Measurements from ENCODE around the gene TTC27.

DNA sequence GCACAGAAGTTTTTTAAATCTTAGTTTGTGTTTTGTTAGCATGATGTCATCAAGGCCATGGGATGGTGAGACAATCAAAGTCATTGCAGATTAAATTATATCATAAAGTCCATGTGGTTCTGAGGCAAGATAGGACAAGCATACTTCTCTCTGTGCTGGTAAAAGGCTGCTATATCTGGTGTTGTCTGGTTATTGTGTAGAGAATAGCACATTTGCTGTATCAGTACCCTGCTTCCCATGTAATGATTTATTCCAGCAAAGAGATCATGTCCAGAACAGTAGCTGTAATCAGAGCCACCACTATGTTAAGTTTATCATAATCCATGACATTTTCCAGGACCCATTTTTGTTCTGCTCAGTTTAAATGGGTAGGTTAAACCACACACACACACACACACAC lies 123.0 kb downstream of the TTC27 start:
- TF ChIP-seq CTCF (IDR thresholded peaks at IDR 0.05) (no peak), POLR2A (IDR thresholded peaks at IDR 0.05) (no peak)
